Measurements from ENCODE around the gene TLL2. TPM values are rescaled to one million over a fixed set of nuclear protein-coding genes. Genes with fewer than 3 reads are reported as not detected.

TLL2 gene
- polyA plus RNA-seq, 2 of the 4 experiments (the other 2 are of a cell fraction), result 0.08 to 0.13 TPM

- ATAC-seq, result no peak
- Histone ChIP-seq H3K27ac (no peak overlapping the region), H3K4me1 (no peaks in the 10 kb centered on the region), H3K4me2 (no peak overlapping the region), H3K9me3 (no peaks in the 10 kb centered on the region), H3K4me3 (no peak overlapping the region)
- FAIRE-seq, result no peak
- ChIA-PET POLR2A (no interaction called here), CTCF (interaction anchor here (0.9 to 3.0 kb wide), 3 partner anchors 18 to 39 kb away, joined by 3 to 17 read pairs (median 3); no protein-coding TSS in a partner anchor)
- 33% methylated on average over 5 of the region's 5 CpGs for WGBS (ENCODE audit: missing lambda C conversion rate)
- no peak for DNase-seq (ENCODE audit: low read depth in 1 of 2, low spot score in 1 of 2)
- TF ChIP-seq PHF8 (IDR thresholded peaks at IDR 0.05; ENCODE audit: borderline replicate concordance, low read depth), result no peak
- TF ChIP-seq ZSCAN20 (CRISPR knock-in tag; IDR thresholded peaks at IDR 0.05), result no peak
- no peak for TF ChIP-seq TFCP2L1 (CRISPR knock-in tag; IDR thresholded peaks at IDR 0.05)
- no peak for TF ChIP-seq CHD2 (IDR thresholded peaks at IDR 0.05; ENCODE audit: low read length, partially characterized antibody)
- no peak for TF ChIP-seq TP53 (CRISPR knock-in tag; IDR thresholded peaks at IDR 0.05)
- no peak for TF ChIP-seq EP300 (IDR thresholded peaks at IDR 0.05)
- no peak for TF ChIP-seq MYC (IDR thresholded peaks at IDR 0.05; ENCODE audit: borderline replicate concordance, low read length)
- no peak for TF ChIP-seq ELK1 (IDR thresholded peaks at IDR 0.05; ENCODE audit: low read depth, low read length)
- TF ChIP-seq HEYL (CRISPR knock-in tag; IDR thresholded peaks at IDR 0.05), result no peak
- no peak for TF ChIP-seq RFX5 (IDR thresholded peaks at IDR 0.05)
- TF ChIP-seq CBX8 (IDR thresholded peaks at IDR 0.05), result no peak
- TF ChIP-seq NFE2L2 (conservative IDR thresholded peaks at IDR 0.05; ENCODE audit: low read length), result no peak
- no peak for TF ChIP-seq JUN (IDR thresholded peaks at IDR 0.05)
- TF ChIP-seq ZFP36 (IDR thresholded peaks at IDR 0.05; ENCODE audit: borderline replicate concordance, partially characterized antibody), result no peak
- no peak for TF ChIP-seq USF2 (IDR thresholded peaks at IDR 0.05)
- no peak for TF ChIP-seq ATOH8 (CRISPR knock-in tag; IDR thresholded peaks at IDR 0.05; ENCODE audit: low read depth)
- TF ChIP-seq EHF (CRISPR knock-in tag; IDR thresholded peaks at IDR 0.05), result no peak
- TF ChIP-seq POLR2AphosphoS2 (conservative IDR thresholded peaks at IDR 0.05; ENCODE audit: low read length), result no peak
- no peak for TF ChIP-seq SMC3 (IDR thresholded peaks at IDR 0.05)
- no peak for TF ChIP-seq SREBF2 (IDR thresholded peaks at IDR 0.05)
Observed at GRCh38 chr10:96414303-96414702, 99.4 kb downstream of the TLL2 start.

- Histone ChIP-seq H3K4me1 (no peaks in the 10 kb centered on the region), H3K27ac (no peak overlapping the region), H3K9me3 (no peaks in the 10 kb centered on the region), H3K4me2 (no peak overlapping the region), H3K4me3 (no peak overlapping the region)
- FAIRE-seq (no peak), ATAC-seq (no peak), DNase-seq (ENCODE audit: low read depth in 1 of 2, low spot score in 1 of 2) (no peak)
- CTCF ChIA-PET, result interaction anchor here (1.2 to 3.0 kb wide), 3 partner anchors 17 to 98 kb away, joined by 3 to 17 read pairs (median 6); no protein-coding TSS in a partner anchor
- POLR2A ChIA-PET, result no interaction called here
- TF ChIP-seq FOSB (CRISPR knock-in tag; IDR thresholded peaks at IDR 0.05), result no peak
- TF ChIP-seq PBX3 (IDR thresholded peaks at IDR 0.05), result no peak
- TF ChIP-seq CHD2 (IDR thresholded peaks at IDR 0.05; ENCODE audit: low read length, partially characterized antibody), result no peak
- no peak for TF ChIP-seq CBX2 (IDR thresholded peaks at IDR 0.05; ENCODE audit: borderline replicate concordance, low read depth)
- no peak for TF ChIP-seq CHD4 (IDR thresholded peaks at IDR 0.05; ENCODE audit: borderline replicate concordance)
- no peak for TF ChIP-seq HDAC2 (IDR thresholded peaks at IDR 0.05)
- no peak for TF ChIP-seq PHF8 (IDR thresholded peaks at IDR 0.05; ENCODE audit: borderline replicate concordance, low read depth)
- TF ChIP-seq ZSCAN20 (CRISPR knock-in tag; IDR thresholded peaks at IDR 0.05), result no peak
- TF ChIP-seq RAD21 (conservative IDR thresholded peaks at IDR 0.05 in 1 of 2, IDR thresholded peaks at IDR 0.05 in 1 of 2), result no peak
- TF ChIP-seq SREBF2 (IDR thresholded peaks at IDR 0.05), result no peak
- TF ChIP-seq EHF (CRISPR knock-in tag; IDR thresholded peaks at IDR 0.05), result no peak
- no peak for TF ChIP-seq E2F6 (IDR thresholded peaks at IDR 0.05; ENCODE audit: borderline replicate concordance, low read depth)
- no peak for TF ChIP-seq REST (IDR thresholded peaks at IDR 0.05)
- TF ChIP-seq KDM1A (IDR thresholded peaks at IDR 0.05; ENCODE audit: low read depth), result no peak
- TF ChIP-seq KDM5A (IDR thresholded peaks at IDR 0.05), result no peak
- TF ChIP-seq TFCP2L1 (CRISPR knock-in tag; IDR thresholded peaks at IDR 0.05), result no peak
- 48% methylated on average over 13 of the region's 13 CpGs for WGBS (ENCODE audit: missing lambda C conversion rate)
Observed at GRCh38 chr10:96413151-96413787, 100.5 kb downstream of the TLL2 start.
